ENCODE data around the gene DOK3. TPM values are rescaled to one million over a fixed set of nuclear protein-coding genes. Genes with fewer than 3 reads are reported as not detected.

The DOK3 gene
- total RNA-seq, 1 experiment from 2014 or later, result 1.1 TPM

Other genes starting within 250 kb of the DOK3 start
- gene RAB24, start 206.1 kb downstream of the DOK3 start, total RNA-seq (2014; rRNA removed; shearing (Covaris generic)), result 22.5 and 28.1 TPM in 2 replicates
- gene PRELID1, start 206.0 kb downstream of the DOK3 start, total RNA-seq (2014; rRNA removed; shearing (Covaris generic)), result 487 and 500 TPM in 2 replicates
- gene MXD3, start 197.9 kb downstream of the DOK3 start, total RNA-seq (2014; rRNA removed; shearing (Covaris generic)), result 34.7 and 74.3 TPM in 2 replicates
- 745 and 800 TPM in 2 replicates for gene LMAN2, start 158.2 kb downstream of the DOK3 start, total RNA-seq (2014; rRNA removed; shearing (Covaris generic))
- gene RGS14, start 151.9 kb downstream of the DOK3 start, total RNA-seq (2014; rRNA removed; shearing (Covaris generic)), result 26.2 and 28.1 TPM in 2 replicates
- not detected in 2 replicates for gene SLC34A1, start 125.4 kb downstream of the DOK3 start, total RNA-seq (2014; rRNA removed; shearing (Covaris generic))
- gene PFN3, start 109.2 kb downstream of the DOK3 start, total RNA-seq (2014; rRNA removed; shearing (Covaris generic)), result not detected in 2 replicates
- 5.8 and 7.3 TPM in 2 replicates for gene F12, start 100.3 kb downstream of the DOK3 start, total RNA-seq (2014; rRNA removed; shearing (Covaris generic))
- 37.7 and 51.9 TPM in 2 replicates for gene GRK6, start 83.2 kb downstream of the DOK3 start, total RNA-seq (2014; rRNA removed; shearing (Covaris generic))
- 28.6 and 33.7 TPM in 2 replicates for gene PRR7, start 63.0 kb downstream of the DOK3 start, total RNA-seq (2014; rRNA removed; shearing (Covaris generic))
- 140 and 153 TPM in 2 replicates for gene DBN1, start 36.2 kb downstream of the DOK3 start, total RNA-seq (2014; rRNA removed; shearing (Covaris generic))
- 127 and 138 TPM in 2 replicates for gene PDLIM7, start 12.2 kb downstream of the DOK3 start, total RNA-seq (2014; rRNA removed; shearing (Covaris generic))
- 106 and 122 TPM in 2 replicates for gene DDX41, start 7.1 kb upstream of the DOK3 start, total RNA-seq (2014; rRNA removed; shearing (Covaris generic))
- gene FAM193B, start 44.7 kb upstream of the DOK3 start, total RNA-seq (2014; rRNA removed; shearing (Covaris generic)), result 7.5 and 14.5 TPM in 2 replicates
- 151 and 191 TPM in 2 replicates for gene TMED9, start 82.4 kb upstream of the DOK3 start, total RNA-seq (2014; rRNA removed; shearing (Covaris generic))
- gene B4GALT7, start 90.3 kb upstream of the DOK3 start, total RNA-seq (2014; rRNA removed; shearing (Covaris generic)), result 35.6 and 40.4 TPM in 2 replicates

All from H4 (cell line).